ENCODE measurements around the gene DPEP2. TPM values are rescaled to one million over a fixed set of nuclear protein-coding genes. Genes with fewer than 3 reads are reported as not detected.
"Not testable (repeated sequence)": the region's sequence is repeated elsewhere in the genome, so short reads cannot be mapped to it uniquely, and the experiment has no call there.

Gene DPEP2
- total RNA-seq, 1 donor from 2014 or later = 1.0 TPM

DNA sequence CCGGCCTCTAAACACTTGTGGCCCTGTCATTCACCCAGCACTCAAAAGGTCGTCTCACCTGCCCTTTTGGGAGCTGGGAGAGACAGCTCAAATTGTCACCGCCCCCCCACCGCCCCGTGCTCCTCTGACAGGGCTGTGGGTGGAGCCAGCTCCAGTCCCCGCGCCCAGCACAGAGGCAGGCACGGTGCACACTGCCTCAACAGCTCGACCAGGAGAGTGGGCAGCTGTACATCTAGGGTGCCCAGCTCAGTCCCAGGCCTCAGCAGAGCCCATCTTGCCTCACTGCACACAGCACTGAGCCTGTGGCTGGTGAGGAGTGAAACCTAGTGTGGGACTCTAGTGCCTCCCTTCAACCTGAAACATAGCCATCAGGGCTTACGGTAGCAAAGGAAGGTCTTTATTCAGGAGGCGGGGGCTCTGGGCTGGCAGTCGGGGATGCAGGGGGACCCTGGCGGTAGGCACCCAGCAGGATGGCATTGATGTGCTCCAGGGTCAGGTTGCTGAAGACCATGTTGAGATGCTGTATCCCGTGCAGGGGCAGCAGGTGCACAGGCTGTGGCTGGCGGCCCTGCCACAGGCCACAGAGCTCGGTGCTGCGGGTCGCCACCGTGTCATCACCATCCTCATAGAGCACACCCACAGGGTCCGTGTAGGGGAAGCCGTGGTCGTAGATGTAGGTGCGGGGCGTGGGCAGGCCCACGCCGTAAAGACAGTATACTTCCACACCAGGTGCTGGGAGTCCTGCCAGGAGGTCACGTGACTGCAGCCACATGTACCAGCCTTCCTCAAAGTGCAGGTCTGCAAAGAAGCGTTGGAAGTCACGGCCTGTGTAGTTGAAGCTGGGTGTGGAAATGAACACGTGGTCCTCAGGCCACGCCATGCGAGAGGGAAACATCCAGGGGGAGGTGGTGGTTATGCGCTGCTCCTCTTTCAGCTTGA lies 59.5 kb downstream of the DPEP2 start:
- ATAC-seq = no peak
- DNase-seq (ENCODE audit: low spot score) = peak; percentile 79

DNA sequence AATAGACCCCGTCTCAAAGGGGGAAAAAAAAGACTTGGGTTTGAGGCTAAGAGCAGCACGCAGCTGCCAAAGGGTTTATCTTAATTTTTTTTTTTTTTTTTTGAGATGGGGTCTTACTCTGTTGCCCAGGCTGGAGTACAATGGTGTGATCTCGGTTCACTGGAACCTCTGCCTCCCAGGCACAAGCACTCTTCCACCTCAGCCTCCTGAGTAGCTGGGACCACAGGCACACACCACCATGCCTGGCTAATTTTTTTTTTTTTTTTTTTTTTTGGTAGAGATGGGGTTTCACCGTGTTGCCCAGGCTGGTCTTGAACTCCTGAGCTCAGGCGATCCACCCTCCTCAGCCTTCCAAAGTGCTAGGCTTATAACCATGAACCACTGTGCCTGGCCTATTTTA lies 61.6 kb downstream of the DPEP2 start:
- ATAC-seq = not testable (repeated sequence)

More for the DNA sequence above, 61.6 kb downstream of the DPEP2 start:
- DNase-seq (ENCODE audit: low spot score) = not testable (repeated sequence)

Other genes starting within 250 kb of the DPEP2 start
- 35.6 TPM for gene RANBP10, start 192.9 kb downstream of the DPEP2 start, total RNA-seq
- gene TSNAXIP1, start 192.6 kb downstream of the DPEP2 start, total RNA-seq = 2.1 TPM
- 12.8 TPM for gene THAP11, start 157.2 kb downstream of the DPEP2 start, total RNA-seq
- gene NUTF2, start 152.6 kb downstream of the DPEP2 start, total RNA-seq = 23.2 TPM
- 23.1 TPM for gene CENPT, start 151.8 kb downstream of the DPEP2 start, total RNA-seq
- 22.1 TPM for gene EDC4, start 126.4 kb downstream of the DPEP2 start, total RNA-seq
- gene NRN1L, start 114.6 kb downstream of the DPEP2 start, total RNA-seq = 0.88 TPM
- 18.2 TPM for gene PSKH1, start 106.2 kb downstream of the DPEP2 start, total RNA-seq
- 0.73 TPM for gene CTRL, start 67.6 kb downstream of the DPEP2 start, total RNA-seq
- 21.7 TPM for gene PSMB10, start 62.6 kb downstream of the DPEP2 start, total RNA-seq
- 172 TPM for gene LCAT, start 55.4 kb downstream of the DPEP2 start, total RNA-seq
- 20.1 TPM for gene SLC12A4, start 30.8 kb downstream of the DPEP2 start, total RNA-seq
- gene DPEP3, start 19.0 kb downstream of the DPEP2 start, total RNA-seq = not detected
- not detected for gene DPEP2NB, start 16.4 kb upstream of the DPEP2 start, total RNA-seq
- gene DDX28, start 23.7 kb upstream of the DPEP2 start, total RNA-seq = 5.1 TPM
- gene DUS2, start 23.8 kb upstream of the DPEP2 start, total RNA-seq = 7.6 TPM
- 27.6 TPM for gene NFATC3, start 85.9 kb upstream of the DPEP2 start, total RNA-seq
- 78.9 TPM for gene ESRP2, start 236.6 kb upstream of the DPEP2 start, total RNA-seq
- gene PLA2G15, start 245.9 kb upstream of the DPEP2 start, total RNA-seq = 12.5 TPM

Data from left lobe of liver (tissue), 2 donors.